ENCODE measurements around the gene KLK14. TPM values are rescaled to one million over a fixed set of nuclear protein-coding genes. Genes with fewer than 3 reads are reported as not detected.
A peak's percentile ranks its signal among the peaks of the same experiment; 100 is the strongest.

KLK14 gene
- total RNA-seq, 2 donors from 2014 or later, result 0.32 to 0.39 TPM

GRCh38 chr19:51091126-51091525, 8.4 kb upstream of the KLK14 start:
- H3K27ac Mint-ChIP-seq, result no peak overlapping the region
- peaks cover 6% of the 10 kb centered on the region for H3K36me3 Mint-ChIP-seq (ENCODE audit: low read depth)
- H3K9me3 ChIP-seq (ENCODE audit: control insufficient read depth, low read length, poor library complexity, severe bottlenecking), result no peaks in the 10 kb centered on the region
- H3K4me3 Mint-ChIP-seq, result no peak overlapping the region
- peaks cover 18% of the 10 kb centered on the region for H3K4me1 Mint-ChIP-seq
- ATAC-seq (no peak), DNase-seq (no peak)
- H3K27me3 Mint-ChIP-seq, result no peaks in the 10 kb centered on the region

GRCh38 chr19:51090471-51090870, 7.8 kb upstream of the KLK14 start:
- no peaks in the 10 kb centered on the region for H3K9me3 ChIP-seq (ENCODE audit: control insufficient read depth, low read length, poor library complexity, severe bottlenecking)
- H3K4me3 Mint-ChIP-seq, result no peak overlapping the region
- DNase-seq (no peak), ATAC-seq (no peak)
- no peak overlapping the region for H3K27ac Mint-ChIP-seq
- peaks cover 6% of the 10 kb centered on the region for H3K36me3 Mint-ChIP-seq (ENCODE audit: low read depth)
- peaks cover 17% of the 10 kb centered on the region for H3K4me1 Mint-ChIP-seq
- H3K27me3 Mint-ChIP-seq, result no peaks in the 10 kb centered on the region

DNA sequence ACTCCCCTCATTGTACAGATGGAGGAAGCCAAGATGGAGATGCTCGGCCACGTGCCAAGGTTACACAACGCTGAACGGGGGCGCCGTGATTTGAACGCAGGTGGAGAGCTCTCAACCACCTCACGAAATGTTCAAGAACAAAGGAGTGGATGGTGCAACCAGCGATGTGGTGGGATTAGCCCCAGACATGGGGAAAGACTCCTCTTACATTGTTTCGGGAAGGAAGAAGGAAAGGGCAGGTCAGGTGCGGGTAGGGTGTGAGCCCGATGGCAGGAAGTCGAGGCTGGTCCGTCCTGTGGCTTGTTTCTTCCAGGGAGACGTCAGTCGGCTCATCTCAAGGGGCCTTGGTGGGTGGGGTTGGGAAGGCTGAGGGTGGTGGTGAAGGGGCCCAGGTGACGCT, 7.1 kb upstream of the KLK14 start:
- Mint-ChIP-seq H3K27me3 (no peaks in the 10 kb centered on the region), H3K27ac (no peak overlapping the region), H3K4me1 (peaks cover 17% of the 10 kb centered on the region), H3K36me3 (ENCODE audit: low read depth) (peaks cover 8% of the 10 kb centered on the region), H3K4me3 (no peak overlapping the region)
- ATAC-seq (no peak), DNase-seq (no peak)
- no peaks in the 10 kb centered on the region for H3K9me3 ChIP-seq (ENCODE audit: control insufficient read depth, low read length, poor library complexity, severe bottlenecking)

DNA sequence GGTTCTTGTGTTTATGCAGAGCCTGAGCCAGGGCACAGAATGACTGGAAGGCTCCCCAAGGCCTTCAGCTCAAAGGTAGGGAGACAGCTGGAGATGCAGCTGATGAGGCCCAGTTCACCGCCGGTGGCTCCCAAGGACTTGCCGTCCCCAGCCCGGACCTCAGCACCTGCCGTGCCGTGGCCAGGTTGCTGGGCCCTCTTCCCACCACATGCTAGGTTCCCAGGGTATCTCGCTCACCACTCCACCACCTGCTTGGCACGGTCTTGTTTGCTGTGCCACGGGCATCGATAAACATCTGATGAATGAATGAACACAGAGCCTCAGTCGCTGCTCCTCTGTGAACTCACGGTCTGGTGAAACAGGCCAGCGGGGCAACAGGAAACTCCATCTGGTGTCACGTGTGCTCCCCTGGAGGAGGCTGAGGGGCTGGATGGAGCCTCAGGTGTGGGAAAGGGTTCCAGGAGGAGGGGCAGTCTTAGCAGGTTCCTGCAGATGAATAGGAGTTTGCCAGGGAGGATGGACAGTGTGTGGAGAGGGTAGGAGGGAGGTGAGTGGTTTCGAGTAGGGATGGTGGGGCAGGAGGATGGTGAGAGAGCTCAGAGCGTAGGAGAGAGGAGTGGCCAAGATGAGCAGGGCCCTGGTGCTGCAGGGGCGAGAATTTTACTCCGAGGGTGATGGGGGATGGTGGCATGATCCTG, 3.6 kb upstream of the KLK14 start:
- H3K9me3 ChIP-seq (ENCODE audit: control insufficient read depth, low read length, poor library complexity, severe bottlenecking), result no peaks in the 10 kb centered on the region
- Mint-ChIP-seq H3K4me3 (no peak overlapping the region), H3K4me1 (peaks cover 20% of the 10 kb centered on the region), H3K27ac (peak overlapping the region; percentile 62), H3K36me3 (ENCODE audit: low read depth) (peaks cover 17% of the 10 kb centered on the region), H3K27me3 (peaks cover 20% of the 10 kb centered on the region)
- no peak for DNase-seq
- no peak for ATAC-seq

DNA sequence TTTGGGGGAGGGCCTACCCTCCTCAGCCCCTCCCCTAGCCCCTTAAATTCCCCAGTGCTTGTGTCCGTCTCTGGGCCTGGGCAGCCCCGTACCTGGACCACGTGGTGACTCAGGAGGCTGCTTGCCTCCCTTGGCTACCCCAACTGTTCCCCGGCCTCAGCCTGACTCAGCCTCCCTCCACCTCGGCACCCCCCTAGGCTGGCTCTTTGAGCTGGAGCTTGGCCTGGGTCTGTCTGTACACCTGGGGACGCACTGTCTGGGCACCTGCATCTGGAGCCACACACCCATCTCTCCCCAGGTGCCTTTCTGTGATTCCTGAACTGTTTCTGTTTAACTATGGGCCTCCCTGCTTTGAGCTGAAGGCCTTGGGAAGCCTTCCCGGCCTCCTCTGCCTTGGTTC, 1.8 kb upstream of the KLK14 start:
- H3K9me3 ChIP-seq (ENCODE audit: control insufficient read depth, low read length, poor library complexity, severe bottlenecking), result no peaks in the 10 kb centered on the region
- Mint-ChIP-seq H3K36me3 (ENCODE audit: low read depth) (peaks cover 17% of the 10 kb centered on the region), H3K27me3 (peaks cover 20% of the 10 kb centered on the region), H3K4me1 (peaks cover 20% of the 10 kb centered on the region), H3K27ac (no peak overlapping the region), H3K4me3 (no peak overlapping the region)
- ATAC-seq (no peak), DNase-seq (no peak)

DNA sequence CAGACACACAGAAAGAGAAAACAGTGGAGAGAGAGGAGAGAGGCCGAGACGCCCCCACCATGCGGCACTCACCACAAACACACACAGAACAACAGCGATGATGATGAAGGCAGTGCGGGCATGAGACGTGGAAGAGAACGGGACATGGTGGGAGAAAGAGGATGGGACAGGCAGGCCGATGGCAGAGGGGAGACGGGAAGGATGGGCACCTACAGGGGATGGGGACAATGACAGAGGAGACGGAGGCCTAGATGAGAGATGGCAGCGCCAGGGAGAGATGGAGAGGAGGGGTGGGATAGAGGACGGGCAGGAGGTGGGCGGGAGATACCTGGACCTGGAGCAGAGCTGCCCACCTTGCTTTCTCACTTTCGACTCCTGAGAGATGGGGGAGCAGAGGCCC, 1.1 kb upstream of the KLK14 start:
- peak overlapping the region; percentile 29 for H3K27ac Mint-ChIP-seq
- ATAC-seq (no peak), DNase-seq (no peak)
- peaks cover 20% of the 10 kb centered on the region for H3K27me3 Mint-ChIP-seq
- H3K9me3 ChIP-seq (ENCODE audit: control insufficient read depth, low read length, poor library complexity, severe bottlenecking), result no peaks in the 10 kb centered on the region
- peaks cover 17% of the 10 kb centered on the region for H3K4me1 Mint-ChIP-seq
- peaks cover 17% of the 10 kb centered on the region for H3K36me3 Mint-ChIP-seq (ENCODE audit: low read depth)
- H3K4me3 Mint-ChIP-seq, result no peak overlapping the region

DNA sequence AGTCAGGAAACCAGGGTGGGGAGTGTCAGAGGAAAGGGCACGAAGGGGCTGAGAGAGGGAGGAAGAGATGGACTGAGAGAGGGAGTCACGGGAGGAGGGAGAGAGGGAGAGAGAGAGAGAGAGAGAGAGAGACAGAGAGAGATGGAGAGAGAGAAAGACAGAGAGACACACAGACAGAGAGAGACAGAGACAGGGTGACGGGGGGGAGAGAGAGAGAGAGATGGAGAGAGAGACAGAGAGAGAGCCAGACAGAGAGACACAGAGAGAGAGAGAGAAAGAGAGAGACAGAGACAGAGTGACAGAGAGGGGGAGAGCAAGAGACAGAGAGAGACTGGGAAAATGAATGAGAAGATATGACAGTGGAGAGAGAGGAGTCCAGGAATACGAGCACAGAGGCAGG, 494 bp upstream of the KLK14 start:
- Mint-ChIP-seq H3K4me3 (peak overlapping the region; percentile 73), H3K27me3 (peaks cover 20% of the 10 kb centered on the region), H3K27ac (peak overlapping the region; percentile 29), H3K4me1 (peaks cover 19% of the 10 kb centered on the region), H3K36me3 (ENCODE audit: low read depth) (peaks cover 19% of the 10 kb centered on the region)
- H3K9me3 ChIP-seq (ENCODE audit: control insufficient read depth, low read length, poor library complexity, severe bottlenecking), result no peaks in the 10 kb centered on the region
- no peak for DNase-seq
- ATAC-seq, result no peak

- DNase-seq, result no peak
- no peak overlapping the region for H3K4me3 Mint-ChIP-seq
- H3K4me1 Mint-ChIP-seq, result peaks cover 17% of the 10 kb centered on the region
- no peaks in the 10 kb centered on the region for H3K9me3 ChIP-seq (ENCODE audit: control insufficient read depth, low read length, poor library complexity, severe bottlenecking)
- H3K27me3 Mint-ChIP-seq, result peaks cover 28% of the 10 kb centered on the region
- no peak overlapping the region for H3K27ac Mint-ChIP-seq
- ATAC-seq, result no peak
- peaks cover 19% of the 10 kb centered on the region for H3K36me3 Mint-ChIP-seq (ENCODE audit: low read depth)
Measured at GRCh38 chr19:51081476-51081875, 1.2 kb downstream of the KLK14 start.

- ATAC-seq, result no peak
- peaks cover 16% of the 10 kb centered on the region for H3K36me3 Mint-ChIP-seq (ENCODE audit: low read depth)
- H3K4me3 Mint-ChIP-seq, result no peak overlapping the region
Measured at GRCh38 chr19:51079481-51080110, 3.1 kb downstream of the KLK14 start.

DNA sequence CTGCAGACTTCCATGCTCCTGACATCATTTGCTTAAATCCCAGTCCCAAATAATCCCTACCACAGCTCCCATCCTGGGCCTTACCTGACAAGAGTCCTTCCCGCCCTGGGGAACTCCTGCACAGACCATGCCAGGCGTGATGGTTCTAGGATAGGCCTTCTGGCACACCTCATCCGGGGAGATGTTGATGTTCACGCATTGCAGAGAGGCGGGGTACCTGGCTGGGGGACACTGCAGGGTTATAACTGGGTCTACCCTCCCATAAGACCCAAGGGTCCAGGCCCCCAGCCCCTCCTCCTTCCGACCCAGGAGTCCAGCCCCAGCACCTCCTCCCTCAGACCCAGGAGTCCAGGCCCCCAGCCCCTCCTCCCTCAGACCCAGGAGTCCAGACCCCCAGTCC, 4.0 kb downstream of the KLK14 start:
- Mint-ChIP-seq H3K4me3 (no peak overlapping the region), H3K4me1 (peaks cover 15% of the 10 kb centered on the region), H3K27ac (no peak overlapping the region), H3K27me3 (peaks cover 28% of the 10 kb centered on the region), H3K36me3 (ENCODE audit: low read depth) (peaks cover 12% of the 10 kb centered on the region)
- DNase-seq (no peak), ATAC-seq (no peak)
- H3K9me3 ChIP-seq (ENCODE audit: control insufficient read depth, low read length, poor library complexity, severe bottlenecking), result no peaks in the 10 kb centered on the region

More at GRCh38 chr19:51079481-51080110, 3.1 kb downstream of the KLK14 start:
- H3K9me3 ChIP-seq (ENCODE audit: control insufficient read depth, low read length, poor library complexity, severe bottlenecking), result no peaks in the 10 kb centered on the region
- no peak for DNase-seq
- Mint-ChIP-seq H3K4me1 (peaks cover 17% of the 10 kb centered on the region), H3K27ac (no peak overlapping the region), H3K27me3 (peaks cover 33% of the 10 kb centered on the region)

DNA sequence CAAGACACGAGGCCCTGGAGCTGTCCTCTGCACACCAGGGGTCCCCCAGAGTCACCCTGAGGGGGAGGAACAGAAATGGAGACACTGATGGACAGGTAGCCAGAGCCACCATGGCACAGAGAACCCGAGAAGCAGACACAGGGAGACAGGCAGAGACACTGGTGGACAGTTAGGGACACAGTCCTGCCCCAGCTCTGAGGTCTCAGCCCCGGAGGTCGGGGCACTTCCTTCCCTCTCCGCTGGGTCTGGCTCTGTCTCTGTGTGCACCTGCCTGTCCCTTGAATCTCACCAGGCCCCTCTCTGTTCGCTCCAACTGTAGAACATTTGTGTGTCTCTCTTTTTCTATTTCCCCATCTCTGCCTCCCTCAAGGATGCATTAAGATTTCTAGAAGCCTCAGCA, 4.6 kb downstream of the KLK14 start:
- no peak for ATAC-seq

DNA sequence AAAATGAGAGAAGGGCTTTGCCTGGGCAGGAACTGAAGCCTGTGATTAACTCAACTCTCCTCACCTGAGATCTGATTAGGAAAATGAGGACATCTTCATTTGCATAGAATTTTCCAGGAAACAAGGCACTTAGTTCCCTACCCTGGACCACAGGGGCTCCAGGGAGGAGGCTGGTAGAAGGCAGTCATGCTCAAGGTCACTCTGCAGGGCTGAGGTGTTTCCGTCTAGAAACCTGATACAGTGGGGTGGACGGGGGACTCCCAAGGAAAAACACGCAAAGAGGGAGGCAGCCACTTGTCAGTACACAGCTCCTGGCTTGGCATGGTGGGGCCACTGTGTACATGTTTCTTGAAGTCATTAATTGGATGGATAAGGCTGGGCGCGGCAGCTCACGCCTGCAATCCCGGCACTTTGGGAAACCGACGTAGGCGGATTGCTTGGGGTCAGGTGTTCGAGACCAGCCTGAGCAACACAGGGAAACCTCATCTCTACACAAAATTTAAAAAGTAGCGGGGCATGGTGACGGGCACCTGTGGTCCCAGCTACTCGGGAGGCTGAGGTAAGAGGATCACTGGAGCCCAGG, 6.0 kb downstream of the KLK14 start:
- no peak overlapping the region for H3K27ac Mint-ChIP-seq
- ATAC-seq (no peak), DNase-seq (no peak)
- H3K27me3 Mint-ChIP-seq, result peaks cover 13% of the 10 kb centered on the region
- H3K9me3 ChIP-seq (ENCODE audit: control insufficient read depth, low read length, poor library complexity, severe bottlenecking), result no peaks in the 10 kb centered on the region
- H3K4me1 Mint-ChIP-seq, result peaks cover 3% of the 10 kb centered on the region
- peaks cover 5% of the 10 kb centered on the region for H3K36me3 Mint-ChIP-seq (ENCODE audit: low read depth)
- H3K4me3 Mint-ChIP-seq, result no peak overlapping the region

More for the DNA sequence above, 4.6 kb downstream of the KLK14 start:
- Mint-ChIP-seq H3K4me3 (no peak overlapping the region), H3K4me1 (peaks cover 10% of the 10 kb centered on the region), H3K36me3 (ENCODE audit: low read depth) (peaks cover 6% of the 10 kb centered on the region), H3K27me3 (peaks cover 22% of the 10 kb centered on the region), H3K27ac (no peak overlapping the region)
- no peaks in the 10 kb centered on the region for H3K9me3 ChIP-seq (ENCODE audit: control insufficient read depth, low read length, poor library complexity, severe bottlenecking)
- no peak for DNase-seq

DNA sequence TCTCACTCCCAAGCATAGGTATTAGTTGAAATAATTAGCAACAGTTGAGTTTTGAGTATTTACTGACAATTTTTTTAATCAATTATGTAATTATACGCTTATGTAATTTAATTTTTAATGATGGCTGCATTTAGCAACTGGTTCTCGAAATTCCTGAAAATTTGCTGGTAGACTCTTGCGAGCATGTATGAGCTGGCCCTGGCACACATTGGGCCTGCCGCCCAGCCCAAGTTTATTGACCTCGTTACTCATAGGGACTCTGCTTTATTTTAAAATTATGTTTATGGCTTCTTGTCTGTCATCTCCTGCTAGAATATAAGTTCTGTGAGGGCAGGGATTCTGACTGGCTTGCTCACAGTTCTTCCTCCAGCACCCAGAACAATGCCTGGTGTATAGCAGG, 6.7 kb downstream of the KLK14 start:
- no peak overlapping the region for H3K4me3 Mint-ChIP-seq
- peaks cover 5% of the 10 kb centered on the region for H3K36me3 Mint-ChIP-seq (ENCODE audit: low read depth)
- DNase-seq (no peak), ATAC-seq (no peak)
- H3K9me3 ChIP-seq (ENCODE audit: control insufficient read depth, low read length, poor library complexity, severe bottlenecking), result no peaks in the 10 kb centered on the region
- H3K27ac Mint-ChIP-seq, result no peak overlapping the region
- peaks cover 3% of the 10 kb centered on the region for H3K4me1 Mint-ChIP-seq
- H3K27me3 Mint-ChIP-seq, result peaks cover 13% of the 10 kb centered on the region

- ATAC-seq, result no peak
- H3K27me3 Mint-ChIP-seq, result peaks cover 7% of the 10 kb centered on the region
- no peak for DNase-seq
- H3K27ac Mint-ChIP-seq, result no peak overlapping the region
- no peak overlapping the region for H3K4me3 Mint-ChIP-seq
- peaks cover 7% of the 10 kb centered on the region for H3K36me3 Mint-ChIP-seq (ENCODE audit: low read depth)
- H3K4me1 Mint-ChIP-seq, result no peaks in the 10 kb centered on the region
- no peaks in the 10 kb centered on the region for H3K9me3 ChIP-seq (ENCODE audit: control insufficient read depth, low read length, poor library complexity, severe bottlenecking)
Measured at GRCh38 chr19:51071095-51071405, 11.6 kb downstream of the KLK14 start.
